Activated naive CD8-positive, alpha-beta T cell treated with anti-CD3 and anti-CD28 coated beads, Interleukin-2, amount 50 U/mL, for 24 hours (primary cell): ENCODE measurements around the gene SDE2.
"Not testable (repeated sequence)": the region's sequence is repeated elsewhere in the genome, so short reads cannot be mapped to it uniquely, and the experiment has no call there.

Source experiments
- ATAC-seq: fragments of 150-1000 bp; cut with Tn5 transposase; one replicate; pipeline ENCODE4 v1.10.0; 2021
- DNase-seq: peaks from one replicate; pipeline ENCODE4 v3.0.0; 2021
- H3K27ac Mint-ChIP-seq: one replicate; pipeline ENCODE4 v1.8.0; 2021; ENCODE audit warnings: mild to moderate bottlenecking, mixed read lengths
- H3K27me3 Mint-ChIP-seq: one replicate; pipeline ENCODE4 v1.8.0; 2021; ENCODE audit warnings: mixed read lengths
- H3K36me3 Mint-ChIP-seq: one replicate; pipeline ENCODE4 v1.8.0; 2021; ENCODE audit warnings: low read depth, mixed read lengths
- H3K4me1 Mint-ChIP-seq: one replicate; pipeline ENCODE4 v1.8.0; 2021; ENCODE audit warnings: mixed read lengths
- H3K4me3 Mint-ChIP-seq: one replicate; pipeline ENCODE4 v1.8.0; 2021; ENCODE audit warnings: mild to moderate bottlenecking, moderate library complexity, mixed read lengths
- H3K9me3 Mint-ChIP-seq: one replicate; pipeline ENCODE4 v1.8.0; 2021; ENCODE audit warnings: mixed read lengths

The SDE2 gene

GRCh38 chr1:225999912-226000337 is 782 bp upstream of the SDE2 start:
- peak; percentile 24 for ATAC-seq
- no peaks in the 10 kb centered on the region for H3K27me3 Mint-ChIP-seq
- no peaks in the 10 kb centered on the region for H3K9me3 Mint-ChIP-seq
- H3K4me3 Mint-ChIP-seq: peak overlapping the region; percentile 99
- DNase-seq: no peak
- peak overlapping the region; percentile 99 for H3K27ac Mint-ChIP-seq
- H3K4me1 Mint-ChIP-seq: peaks cover 87% of the 10 kb centered on the region
- H3K36me3 Mint-ChIP-seq: peaks cover 23% of the 10 kb centered on the region

GRCh38 chr1:225998560-225999226 is 450 bp downstream of the SDE2 start:
- Mint-ChIP-seq H3K36me3 (peaks cover 33% of the 10 kb centered on the region), H3K4me1 (peaks cover 79% of the 10 kb centered on the region), H3K9me3 (no peaks in the 10 kb centered on the region), H3K27me3 (no peaks in the 10 kb centered on the region), H3K4me3 (peak overlapping the region; percentile 99), H3K27ac (peak overlapping the region; percentile 99)
- peak; percentile 0 for ATAC-seq
- DNase-seq: no peak

GRCh38 chr1:225996946-225997545 is 2.1 kb downstream of the SDE2 start:
- H3K27me3 Mint-ChIP-seq: no peaks in the 10 kb centered on the region
- H3K27ac Mint-ChIP-seq: peak overlapping the region; percentile 50
- peaks cover 39% of the 10 kb centered on the region for H3K36me3 Mint-ChIP-seq
- H3K9me3 Mint-ChIP-seq: no peaks in the 10 kb centered on the region
- peaks cover 68% of the 10 kb centered on the region for H3K4me1 Mint-ChIP-seq
- ATAC-seq (no peak), DNase-seq (no peak)
- H3K4me3 Mint-ChIP-seq: peak overlapping the region; percentile 99

GRCh38 chr1:225995919-225996864 is 3.0 kb downstream of the SDE2 start:
- ATAC-seq: no peak
- DNase-seq: no peak
- Mint-ChIP-seq H3K27me3 (no peaks in the 10 kb centered on the region), H3K4me1 (peaks cover 68% of the 10 kb centered on the region), H3K4me3 (peak overlapping the region; percentile 99), H3K9me3 (no peaks in the 10 kb centered on the region), H3K27ac (peak overlapping the region; percentile 58), H3K36me3 (peaks cover 46% of the 10 kb centered on the region)

GRCh38 chr1:225990705-225991464 is 8.3 kb downstream of the SDE2 start:
- ATAC-seq: peak; percentile 64
- Mint-ChIP-seq H3K36me3 (peaks cover 55% of the 10 kb centered on the region), H3K4me1 (peaks cover 41% of the 10 kb centered on the region)

GRCh38 chr1:225987491-225988316 is 11.4 kb downstream of the SDE2 start:
- no peak overlapping the region for H3K4me3 Mint-ChIP-seq
- no peaks in the 10 kb centered on the region for H3K9me3 Mint-ChIP-seq
- peaks cover 36% of the 10 kb centered on the region for H3K4me1 Mint-ChIP-seq
- ATAC-seq (no peak), DNase-seq (no peak)
- no peak overlapping the region for H3K27ac Mint-ChIP-seq
- H3K27me3 Mint-ChIP-seq: no peaks in the 10 kb centered on the region
- H3K36me3 Mint-ChIP-seq: peaks cover 53% of the 10 kb centered on the region

More at GRCh38 chr1:225990705-225991464, 8.3 kb downstream of the SDE2 start:
- peak overlapping the region; percentile 82 for H3K27ac Mint-ChIP-seq
- H3K27me3 Mint-ChIP-seq: no peaks in the 10 kb centered on the region
- no peaks in the 10 kb centered on the region for H3K9me3 Mint-ChIP-seq
- no peak for DNase-seq
- peak overlapping the region; percentile 4 for H3K4me3 Mint-ChIP-seq

- H3K36me3 Mint-ChIP-seq: peaks cover 43% of the 10 kb centered on the region
- no peaks in the 10 kb centered on the region for H3K27me3 Mint-ChIP-seq
- H3K27ac Mint-ChIP-seq: no peak overlapping the region
- peaks cover 23% of the 10 kb centered on the region for H3K4me1 Mint-ChIP-seq
- peaks cover 3% of the 10 kb centered on the region for H3K9me3 Mint-ChIP-seq
- no peak for ATAC-seq
- no peak overlapping the region for H3K4me3 Mint-ChIP-seq
- no peak for DNase-seq
Measured at GRCh38 chr1:225981714-225982113, 17.4 kb downstream of the SDE2 start.

GRCh38 chr1:225980005-225980836 is 18.9 kb downstream of the SDE2 start:
- no peak for ATAC-seq
- Mint-ChIP-seq H3K27me3 (no peaks in the 10 kb centered on the region), H3K36me3 (peaks cover 34% of the 10 kb centered on the region), H3K4me3 (no peak overlapping the region), H3K27ac (no peak overlapping the region), H3K9me3 (peaks cover 3% of the 10 kb centered on the region), H3K4me1 (peaks cover 20% of the 10 kb centered on the region)
- no peak for DNase-seq

- H3K36me3 Mint-ChIP-seq: peaks cover 30% of the 10 kb centered on the region
- H3K27ac Mint-ChIP-seq: no peak overlapping the region
- H3K4me1 Mint-ChIP-seq: peaks cover 20% of the 10 kb centered on the region
- no peak for DNase-seq
- H3K4me3 Mint-ChIP-seq: no peak overlapping the region
- H3K27me3 Mint-ChIP-seq: no peaks in the 10 kb centered on the region
- ATAC-seq: no peak
- peaks cover 3% of the 10 kb centered on the region for H3K9me3 Mint-ChIP-seq
Measured at GRCh38 chr1:225979421-225979820, 19.7 kb downstream of the SDE2 start.

- H3K27me3 Mint-ChIP-seq: no peaks in the 10 kb centered on the region
- H3K4me1 Mint-ChIP-seq: peaks cover 20% of the 10 kb centered on the region
- peak overlapping the region; percentile 52 for H3K27ac Mint-ChIP-seq
- DNase-seq (peak; percentile 20), ATAC-seq (peak; percentile 13)
- peaks cover 23% of the 10 kb centered on the region for H3K36me3 Mint-ChIP-seq
- peaks cover 3% of the 10 kb centered on the region for H3K9me3 Mint-ChIP-seq
- no peak overlapping the region for H3K4me3 Mint-ChIP-seq
Measured at GRCh38 chr1:225977937-225978748, 21.0 kb downstream of the SDE2 start.

GRCh38 chr1:225975146-225975545 is 24.0 kb downstream of the SDE2 start:
- H3K36me3 Mint-ChIP-seq, DNase-seq, H3K9me3 Mint-ChIP-seq, H3K27ac Mint-ChIP-seq, H3K27me3 Mint-ChIP-seq, H3K4me3 Mint-ChIP-seq, ATAC-seq: not testable (repeated sequence)
- H3K4me1 Mint-ChIP-seq: peaks cover 18% of the 10 kb centered on the region

- Mint-ChIP-seq H3K9me3 (no peaks in the 10 kb centered on the region), H3K27me3 (no peaks in the 10 kb centered on the region), H3K36me3 (peaks cover 2% of the 10 kb centered on the region), H3K27ac (no peak overlapping the region), H3K4me3 (no peak overlapping the region), H3K4me1 (peaks cover 18% of the 10 kb centered on the region)
- no peak for DNase-seq
- no peak for ATAC-seq
Measured at GRCh38 chr1:225974454-225974853, 24.7 kb downstream of the SDE2 start.
